ENCODE results near the gene NAPG. TPM values are rescaled to one million over a fixed set of nuclear protein-coding genes. Genes with fewer than 3 reads are reported as not detected.

NAPG gene
- total RNA-seq: 10 to 100 TPM; 21.5 to 60.6 (median 32.7) TPM

DNA sequence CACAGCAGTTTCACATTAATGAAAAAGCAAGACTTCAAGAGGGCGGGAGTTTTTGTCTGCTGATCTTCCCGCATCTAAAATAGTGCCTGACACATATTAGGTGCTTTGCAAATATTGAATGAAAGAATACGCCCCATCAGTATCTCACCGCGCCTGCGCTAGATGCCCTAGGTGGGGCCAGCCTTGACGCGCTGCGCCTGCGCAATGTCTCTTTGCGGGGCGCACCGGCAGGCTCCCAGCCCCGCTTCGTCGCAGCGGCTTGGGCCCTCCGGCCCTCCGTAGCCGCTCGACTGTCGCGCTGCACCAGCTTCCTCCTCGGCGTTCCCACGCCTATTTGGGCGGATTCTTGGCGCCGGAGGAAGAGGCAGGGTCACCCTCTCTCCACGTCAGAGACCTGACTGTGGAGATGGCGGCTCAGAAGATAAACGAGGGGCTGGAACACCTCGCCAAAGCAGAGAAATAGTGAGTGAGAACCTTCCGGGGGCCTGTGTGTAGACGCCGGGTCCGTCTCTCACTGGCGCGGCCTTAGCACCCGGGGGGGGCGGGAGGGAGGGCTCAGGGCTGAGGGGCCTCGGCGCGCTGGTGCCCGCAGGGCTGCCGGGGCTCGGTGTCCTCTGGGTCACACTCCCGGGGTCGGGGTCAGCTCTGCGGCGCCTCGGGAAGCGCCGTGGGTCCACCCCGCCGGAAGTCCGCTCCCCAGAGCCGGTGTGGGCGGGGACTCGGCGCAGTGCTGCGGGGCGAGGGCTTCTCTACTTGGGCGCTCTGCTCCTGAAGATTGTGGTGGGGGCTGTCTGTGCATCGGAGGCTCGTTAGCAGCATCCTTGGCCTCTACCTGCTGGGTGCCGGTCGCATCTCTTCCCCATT, at the start of gene NAPG:
Gene NAPG (plus strand): TSS at position 331 of the 864 bp plus-strand sequence. CDS start 76 bp downstream, at position 407.
- Histone ChIP-seq H3K36me3 (no peaks in the 10 kb centered on the region), H3K4me1 (peaks cover 0 to 12% of the 10 kb centered on the region in 2 donors), H3K27me3 (no peaks in the 10 kb centered on the region), H3K4me3 (peak within 1 kb of the TSS; percentile 83 to 91), H3K9me3 (no peaks in the 10 kb centered on the region), H3K27ac (peak within 1 kb of the TSS; percentile 93 to 94)
- intact Hi-C loops (cut with DNase I; ENCODE audit: low total_unique reads): no loop called here
- peak; percentile 83 to 90 for DNase-seq
- TF ChIP-seq POLR2A (IDR thresholded peaks at IDR 0.05): peak in 1 of 2 donors; percentile 49
- TF ChIP-seq, protein P1, sequence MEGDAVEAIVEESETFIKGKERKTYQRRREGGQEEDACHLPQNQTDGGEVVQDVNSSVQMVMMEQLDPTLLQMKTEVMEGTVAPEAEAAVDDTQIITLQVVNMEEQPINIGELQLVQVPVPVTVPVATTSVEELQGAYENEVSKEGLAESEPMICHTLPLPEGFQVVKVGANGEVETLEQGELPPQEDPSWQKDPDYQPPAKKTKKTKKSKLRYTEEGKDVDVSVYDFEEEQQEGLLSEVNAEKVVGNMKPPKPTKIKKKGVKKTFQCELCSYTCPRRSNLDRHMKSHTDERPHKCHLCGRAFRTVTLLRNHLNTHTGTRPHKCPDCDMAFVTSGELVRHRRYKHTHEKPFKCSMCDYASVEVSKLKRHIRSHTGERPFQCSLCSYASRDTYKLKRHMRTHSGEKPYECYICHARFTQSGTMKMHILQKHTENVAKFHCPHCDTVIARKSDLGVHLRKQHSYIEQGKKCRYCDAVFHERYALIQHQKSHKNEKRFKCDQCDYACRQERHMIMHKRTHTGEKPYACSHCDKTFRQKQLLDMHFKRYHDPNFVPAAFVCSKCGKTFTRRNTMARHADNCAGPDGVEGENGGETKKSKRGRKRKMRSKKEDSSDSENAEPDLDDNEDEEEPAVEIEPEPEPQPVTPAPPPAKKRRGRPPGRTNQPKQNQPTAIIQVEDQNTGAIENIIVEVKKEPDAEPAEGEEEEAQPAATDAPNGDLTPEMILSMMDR (IDR thresholded peaks at IDR 0.05): peak in 1 of 4 experiments; percentile 7

DNA sequence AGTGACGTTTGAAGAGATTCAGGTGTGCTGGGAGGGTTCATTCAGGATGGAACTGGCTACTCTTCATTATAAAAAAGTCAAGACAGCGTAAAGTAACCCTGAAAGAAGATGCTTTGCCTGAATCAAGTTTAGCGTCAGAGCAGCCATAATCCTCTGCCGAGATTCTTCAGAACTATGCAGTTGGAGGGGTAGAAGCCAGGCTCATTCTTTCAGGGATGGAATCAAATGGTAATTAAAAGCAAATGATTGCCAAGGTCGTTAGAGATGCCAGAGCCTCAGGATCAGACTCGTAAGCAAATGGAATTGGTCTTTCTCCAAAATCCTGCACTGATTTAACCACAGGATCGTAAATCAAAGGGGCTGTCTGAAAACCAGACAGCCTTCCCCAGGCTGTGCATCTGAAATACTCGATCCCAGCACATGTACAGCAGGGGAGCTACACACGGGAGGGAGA, 49.5 kb upstream of the NAPG start:
- intact Hi-C loops (cut with DNase I; ENCODE audit: low total_unique reads): no loop called here
- DNase-seq: peak in 1 of 2 donors; percentile 36
- no peaks in the 10 kb centered on the region for H3K36me3 ChIP-seq
- peaks cover 0 to 15% of the 10 kb centered on the region in 2 donors for H3K4me1 ChIP-seq
- no peaks in the 10 kb centered on the region for H3K27me3 ChIP-seq
- no peaks in the 10 kb centered on the region for H3K9me3 ChIP-seq
- TF ChIP-seq, protein P1 (IDR thresholded peaks at IDR 0.05): no peak
- TF ChIP-seq POLR2A (IDR thresholded peaks at IDR 0.05): no peak
- H3K4me3 ChIP-seq: no peak overlapping the region
- peak overlapping the region; percentile 58 to 76 for H3K27ac ChIP-seq

DNA sequence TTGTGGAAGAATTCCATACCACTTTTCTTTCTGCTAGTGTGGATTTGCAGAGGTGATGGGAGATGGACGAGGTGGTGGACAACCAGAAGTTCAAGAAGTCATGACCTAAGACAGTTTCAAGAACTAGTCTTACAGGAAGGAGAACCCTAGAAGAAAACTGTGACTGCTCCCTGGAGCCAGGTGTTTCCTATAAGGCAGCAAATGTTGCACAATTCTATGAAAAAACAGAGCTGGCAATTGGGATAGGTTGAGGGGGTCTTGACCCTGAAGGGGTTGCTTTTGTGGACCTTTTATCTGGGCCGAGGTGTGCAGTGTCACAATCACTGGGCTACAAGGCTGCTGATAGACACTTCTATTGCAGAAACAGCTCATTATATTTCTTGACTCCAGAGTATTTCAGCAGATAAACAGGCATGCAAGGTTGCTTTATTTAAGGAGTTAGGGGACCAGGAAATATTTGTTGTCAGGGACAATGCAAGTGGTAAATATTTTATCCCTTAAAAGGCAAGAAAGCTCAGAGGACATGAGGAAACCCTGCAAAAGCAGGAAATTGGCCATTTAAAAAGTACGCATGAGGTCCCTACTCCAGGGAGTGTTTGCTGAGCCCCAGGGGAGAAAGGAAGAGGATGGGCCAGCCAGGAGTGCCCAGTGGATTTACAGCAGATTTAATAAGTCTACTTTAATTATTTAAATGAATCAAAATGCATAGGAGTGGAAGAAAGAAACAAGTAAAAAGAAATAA, 48.5 kb upstream of the NAPG start:
- intact Hi-C loops (cut with DNase I; ENCODE audit: low total_unique reads): no loop called here
- H3K27me3 ChIP-seq: no peaks in the 10 kb centered on the region
- no peak for DNase-seq
- TF ChIP-seq POLR2A (IDR thresholded peaks at IDR 0.05): no peak
- TF ChIP-seq, protein P1 (IDR thresholded peaks at IDR 0.05): no peak
- no peaks in the 10 kb centered on the region for H3K36me3 ChIP-seq
- H3K9me3 ChIP-seq: no peaks in the 10 kb centered on the region
- H3K27ac ChIP-seq: peak overlapping the region; percentile 58 to 76
- H3K4me3 ChIP-seq: no peak overlapping the region
- peaks cover 0 to 15% of the 10 kb centered on the region in 2 donors for H3K4me1 ChIP-seq

DNA sequence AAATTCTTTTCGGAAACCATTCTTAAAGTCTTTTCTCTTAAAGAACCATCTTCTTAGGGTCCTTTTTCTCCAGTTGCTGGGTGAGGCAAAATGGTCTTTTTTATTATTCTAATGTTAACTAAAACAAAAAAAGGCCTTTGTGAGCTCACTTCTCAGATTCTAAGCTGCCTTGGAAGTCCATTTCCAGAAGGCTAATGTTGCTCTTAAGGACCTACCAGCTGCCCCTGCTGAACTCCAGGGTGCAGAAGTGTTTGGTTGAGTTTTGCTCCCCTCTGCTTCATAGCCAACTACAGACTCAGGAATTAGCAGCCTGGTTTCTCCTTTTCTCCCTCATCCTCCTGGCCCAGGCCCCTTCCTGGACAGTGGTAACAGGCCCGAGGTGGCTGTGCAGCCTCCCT, 48.0 kb upstream of the NAPG start:
- no peaks in the 10 kb centered on the region for H3K36me3 ChIP-seq
- H3K27ac ChIP-seq: no peak overlapping the region
- no peaks in the 10 kb centered on the region for H3K9me3 ChIP-seq
- TF ChIP-seq, protein P1 (IDR thresholded peaks at IDR 0.05): no peak
- TF ChIP-seq POLR2A (IDR thresholded peaks at IDR 0.05): no peak
- intact Hi-C loops (cut with DNase I; ENCODE audit: low total_unique reads): no loop called here
- peaks cover 0 to 15% of the 10 kb centered on the region in 2 donors for H3K4me1 ChIP-seq
- no peaks in the 10 kb centered on the region for H3K27me3 ChIP-seq
- H3K4me3 ChIP-seq: no peak overlapping the region
- DNase-seq: no peak
